ENCODE results near the gene ZMYM3.

Gene ZMYM3

DNA sequence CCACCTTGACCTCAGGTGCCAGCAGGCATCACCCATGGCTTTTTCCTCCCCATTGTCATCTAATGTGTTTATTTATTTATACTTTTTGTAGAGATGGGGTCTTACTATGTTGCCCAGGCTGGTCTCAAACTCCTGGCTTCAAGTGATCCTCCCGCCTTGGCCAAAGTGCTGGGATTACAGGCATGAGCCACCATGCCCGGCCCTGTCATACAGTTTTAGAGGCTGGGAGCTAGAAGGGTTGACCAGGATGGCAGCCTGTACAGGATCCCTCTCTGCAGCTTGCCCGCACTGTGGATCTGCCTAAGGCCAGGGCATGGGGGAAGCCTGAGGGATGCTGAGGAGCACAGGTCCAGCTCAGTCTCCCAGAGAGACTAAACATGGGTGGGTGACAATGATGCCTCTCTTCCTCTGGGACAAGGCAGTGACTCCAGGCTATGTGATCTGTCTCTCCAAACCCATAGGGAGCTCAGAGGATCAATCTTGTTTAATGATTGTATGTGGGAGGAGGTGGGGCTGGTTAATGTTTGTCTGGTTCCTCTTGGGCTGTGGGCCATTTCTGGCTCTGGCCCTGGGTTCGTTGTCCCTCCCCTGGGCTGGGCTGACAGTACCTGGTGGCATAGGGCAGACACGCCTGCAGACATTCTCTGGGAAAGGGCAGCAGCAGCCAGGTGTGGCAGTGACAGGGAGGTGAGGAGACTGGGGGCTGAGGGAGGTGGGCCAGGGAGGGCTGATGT, 39.2 kb downstream of the ZMYM3 start:
- no peak for DNase-seq (ENCODE audit: low read depth, low spot score)

DNA sequence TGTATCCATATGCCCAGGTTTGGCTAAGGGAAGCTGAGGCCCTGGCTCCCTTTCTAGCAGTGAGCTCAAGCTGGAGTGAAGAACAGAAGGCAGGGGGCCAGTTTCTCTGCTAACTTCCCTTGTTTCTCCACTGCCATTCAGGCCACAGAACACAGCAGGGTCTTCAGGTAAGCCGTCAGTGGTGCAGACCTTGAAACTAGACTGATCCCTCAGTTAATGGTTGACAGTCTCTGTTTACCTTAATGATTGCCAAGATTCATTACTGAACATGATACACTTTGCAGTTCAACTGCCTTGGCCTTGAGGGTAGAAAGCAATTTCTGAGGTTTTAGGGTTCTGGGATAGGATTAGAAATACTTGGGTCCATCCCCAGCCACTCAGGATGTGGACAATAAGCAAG, 39.8 kb downstream of the ZMYM3 start:
- no peak for DNase-seq (ENCODE audit: low read depth, low spot score)

DNA sequence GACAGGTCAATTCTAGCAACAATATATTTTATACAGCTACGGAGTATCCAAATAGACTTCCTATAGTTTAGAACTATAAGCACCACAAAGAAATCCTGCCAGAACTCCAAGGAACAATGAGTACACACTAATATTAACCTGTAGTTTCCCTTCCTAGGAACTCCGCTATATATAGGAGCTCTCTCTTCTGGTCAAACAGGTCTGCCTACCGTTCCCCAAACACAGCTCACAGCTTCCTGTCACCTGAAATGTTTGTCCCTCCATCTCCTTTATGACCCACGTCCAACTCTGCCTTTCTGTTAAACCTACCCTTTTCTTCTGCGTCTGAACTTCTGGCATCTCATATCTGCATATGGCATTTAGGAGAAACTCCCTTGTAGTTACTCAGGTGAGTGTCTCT, 41.4 kb downstream of the ZMYM3 start:
- no peak for DNase-seq (ENCODE audit: low read depth, low spot score)

DNA sequence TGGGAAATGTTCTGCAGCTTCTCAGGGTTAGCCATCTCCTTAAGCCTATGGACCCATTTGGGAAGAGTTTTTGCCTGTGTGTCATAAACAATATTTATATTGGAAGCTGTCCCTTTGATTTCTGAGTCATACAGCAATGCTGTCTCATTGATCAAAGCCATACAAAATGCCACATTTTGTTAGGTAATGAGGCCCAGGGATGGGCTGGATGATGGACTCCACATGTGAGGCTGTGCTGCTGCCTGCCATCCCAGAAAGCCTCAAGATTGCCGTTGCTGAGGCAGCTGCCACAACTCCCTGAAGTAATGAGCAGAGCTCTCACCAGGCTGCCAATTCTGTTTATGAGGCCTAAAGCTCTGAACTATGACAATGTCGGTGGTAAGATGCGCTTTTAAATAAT, 43.1 kb downstream of the ZMYM3 start:
- no peak for DNase-seq (ENCODE audit: low read depth, low spot score)

DNA sequence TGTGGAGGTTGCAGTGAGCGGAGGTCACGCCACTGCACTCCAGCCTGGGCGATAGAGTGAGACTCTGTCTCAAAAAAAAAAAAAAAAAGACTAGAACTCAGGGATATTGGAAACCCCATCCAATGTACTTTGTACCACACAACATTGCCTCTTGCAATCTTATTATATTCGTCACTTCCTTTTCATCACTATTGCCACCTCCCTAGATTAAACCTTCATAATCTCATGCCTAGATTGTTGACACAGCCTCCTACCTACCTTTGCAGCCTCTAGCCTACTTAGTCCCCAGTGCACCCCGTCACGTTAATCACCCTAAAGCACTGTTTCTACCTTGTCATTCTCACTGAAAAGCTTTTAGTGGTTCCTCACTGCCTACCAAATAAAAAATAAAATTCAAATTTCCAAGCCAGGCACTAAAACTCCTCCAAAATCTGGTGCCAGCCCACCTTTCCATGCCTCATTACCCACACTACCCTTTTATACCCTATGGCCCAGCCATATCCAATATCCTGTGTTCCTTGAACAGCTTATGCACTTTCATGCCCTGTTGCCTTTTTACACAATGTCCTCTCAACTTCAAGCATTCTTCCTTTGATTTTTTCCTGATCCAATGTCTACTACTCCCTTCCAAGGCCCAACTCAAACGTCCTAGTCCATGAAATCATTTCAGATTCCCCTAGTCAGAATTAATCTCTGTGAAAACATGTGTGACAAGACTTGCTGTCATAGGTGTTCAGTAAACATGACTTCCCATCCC, 54.5 kb downstream of the ZMYM3 start:
- no peak for DNase-seq (ENCODE audit: low read depth, low spot score)

DNA sequence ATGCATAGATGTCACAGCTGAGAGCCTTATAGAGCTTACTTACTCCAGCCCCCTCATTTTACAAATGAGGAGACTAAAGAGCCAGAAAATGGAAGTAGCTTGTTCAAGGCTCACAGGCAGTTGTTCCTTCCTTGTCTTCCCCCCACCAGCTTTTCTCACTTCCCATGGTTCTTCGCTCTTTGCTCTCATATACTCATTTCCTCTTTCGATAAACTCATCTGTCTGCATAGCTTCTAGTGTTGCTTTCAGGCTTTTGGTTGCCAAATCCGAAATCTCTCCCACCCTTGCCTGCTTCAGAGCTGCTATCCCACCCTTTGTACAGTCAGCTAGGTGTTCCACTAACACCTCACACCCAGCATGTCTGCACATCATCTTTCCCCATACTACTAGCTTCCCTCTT, 55.9 kb downstream of the ZMYM3 start:
- DNase-seq (ENCODE audit: low read depth, low spot score) = no peak

DNA sequence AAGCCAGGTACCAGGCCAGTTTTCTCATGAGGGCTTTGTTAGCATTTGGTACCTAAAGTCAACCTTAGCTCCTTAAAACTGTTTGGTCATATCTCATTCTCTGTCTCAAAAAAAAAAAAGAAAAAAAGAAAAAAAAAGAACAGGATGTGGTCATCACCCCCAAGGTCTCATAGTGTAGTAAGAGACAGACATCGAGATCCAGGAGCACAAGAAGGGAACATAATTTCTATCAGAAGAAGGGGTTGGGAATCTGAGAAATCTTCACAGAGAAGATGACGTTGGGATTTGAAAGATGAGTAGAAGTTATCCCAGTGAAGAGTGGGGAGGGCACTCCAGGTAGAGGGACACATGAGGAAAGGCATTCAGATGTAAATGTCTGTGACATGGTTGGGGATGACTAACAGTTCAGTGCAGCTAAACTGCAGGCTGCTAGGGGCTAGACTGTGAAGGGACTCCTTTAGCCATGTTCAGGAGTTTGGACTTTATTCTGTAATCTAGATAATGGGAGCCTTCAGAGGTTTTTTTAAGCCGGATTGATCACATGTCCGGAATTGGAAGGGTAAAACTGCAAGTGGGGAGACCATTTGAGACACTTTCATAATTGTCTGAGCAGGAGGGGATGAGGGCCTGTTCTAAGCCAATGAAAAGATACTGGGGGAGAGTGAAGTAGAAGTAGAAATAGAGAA, 57.8 kb downstream of the ZMYM3 start:
- no peak for DNase-seq (ENCODE audit: low read depth, low spot score)

DNA sequence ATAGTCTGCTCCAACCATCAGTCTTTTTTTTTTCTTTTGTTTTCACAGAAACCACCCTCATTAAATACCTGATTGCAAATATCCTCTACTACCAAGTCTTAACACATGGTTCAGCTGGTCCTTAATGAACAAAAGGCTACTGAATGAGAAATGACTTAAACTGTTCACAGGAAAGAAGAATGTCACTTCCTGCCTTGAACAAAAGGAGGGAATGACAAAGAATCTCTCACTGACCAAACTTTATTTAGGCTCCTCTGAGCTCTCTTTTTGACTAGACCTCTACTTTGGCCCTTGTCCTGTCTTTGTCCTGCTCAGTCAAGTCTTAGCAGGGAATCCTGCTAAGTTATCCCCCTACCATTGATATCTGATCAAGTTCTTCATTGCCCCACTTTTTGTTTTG, 62.7 kb downstream of the ZMYM3 start:
- DNase-seq (ENCODE audit: low read depth, low spot score) = no peak

Data from activated naive CD8-positive, alpha-beta T cell treated with anti-CD3 and anti-CD28 coated beads, Interleukin-2, amount 50 U/mL, for 16 hours (primary cell).